GM19397 (cell line): ENCODE results near the gene EDAR.

ENCODE experiments used
- ATAC-seq: cut with Tn5 transposase; IDR thresholded peaks from one replicate; pipeline ENCODE4 v1.9.1; 2021; ENCODE audit warnings: mild to moderate bottlenecking, moderate library complexity; ENCODE audit not compliant: unreplicated experiment

EDAR gene

GRCh38 chr2:108942231-108942825, 46.7 kb downstream of the EDAR start:
- ATAC-seq = no peak

GRCh38 chr2:108941767-108942166, 47.3 kb downstream of the EDAR start:
- no peak for ATAC-seq

GRCh38 chr2:108941161-108941665, 47.8 kb downstream of the EDAR start:
- no peak for ATAC-seq

GRCh38 chr2:108940156-108940555, 48.9 kb downstream of the EDAR start:
- ATAC-seq = no peak

GRCh38 chr2:108938077-108938710, 50.8 kb downstream of the EDAR start:
- no peak for ATAC-seq

- no peak for ATAC-seq
Observed at GRCh38 chr2:108937367-108938017, 51.5 kb downstream of the EDAR start.

- ATAC-seq = no peak
Observed at GRCh38 chr2:108936866-108937265, 52.2 kb downstream of the EDAR start.

GRCh38 chr2:108936076-108936864, 52.8 kb downstream of the EDAR start:
- ATAC-seq = no peak

- no peak for ATAC-seq
Observed at GRCh38 chr2:108935271-108935741, 53.7 kb downstream of the EDAR start.

- ATAC-seq = no peak
Observed at GRCh38 chr2:108934583-108935245, 54.3 kb downstream of the EDAR start.

- ATAC-seq = no peak
Observed at GRCh38 chr2:108934151-108934550, 54.9 kb downstream of the EDAR start.

GRCh38 chr2:108933691-108934117, 55.3 kb downstream of the EDAR start:
- no peak for ATAC-seq

GRCh38 chr2:108932736-108933332, 56.2 kb downstream of the EDAR start:
- ATAC-seq = no peak

GRCh38 chr2:108931372-108931771, 57.6 kb downstream of the EDAR start:
- ATAC-seq = no peak

GRCh38 chr2:108929807-108930425, 59.1 kb downstream of the EDAR start:
- no peak for ATAC-seq

GRCh38 chr2:108928660-108929377, 60.2 kb downstream of the EDAR start:
- no peak for ATAC-seq

GRCh38 chr2:108927936-108928659, 60.9 kb downstream of the EDAR start:
- ATAC-seq = no peak

- ATAC-seq = no peak
Observed at GRCh38 chr2:108927405-108927804, 61.6 kb downstream of the EDAR start.
